Measurements from ENCODE around the gene TM9SF3.

The TM9SF3 gene

GRCh38 chr10:96586419-96587263, at the start of gene TM9SF3:
Gene TM9SF3, minus strand, starts transcription at chr10:96587012. Its CDS starts 177 bp downstream, at chr10:96586835.
- H3K36me3 ChIP-seq (ENCODE audit: insufficient read depth, low read length), result no peaks in the 10 kb centered on the region
- peak within 1 kb of the TSS; percentile 94 for H3K9ac ChIP-seq (ENCODE audit: insufficient read length)
- H3K4me3 ChIP-seq, result peak within 1 kb of the TSS; percentile 87
- H3K27ac ChIP-seq, result peak within 1 kb of the TSS; percentile 87
- TF ChIP-seq EZH2 (IDR thresholded peaks at IDR 0.05) (no peak), FOXP2 (optimal IDR thresholded peaks at IDR 0.05; ENCODE audit: control extremely low read depth, extremely low read length, insufficient read depth) (no peak), POLR2AphosphoS5 (IDR thresholded peaks at IDR 0.05; ENCODE audit: borderline replicate concordance, low read depth, low read length) (no peak; the same call in 1 of the 2 replicates)
- no peaks in the 10 kb centered on the region for H3K9me3 ChIP-seq (ENCODE audit: low read depth, low read length)
- no peak for DNase-seq (ENCODE audit: low read depth, low spot score)

- Histone ChIP-seq H3K9ac (ENCODE audit: insufficient read length) (no peak overlapping the region), H3K9me3 (ENCODE audit: low read depth, low read length) (no peaks in the 10 kb centered on the region), H3K4me3 (no peak overlapping the region), H3K36me3 (ENCODE audit: insufficient read depth, low read length) (no peaks in the 10 kb centered on the region), H3K27ac (no peak overlapping the region)
- TF ChIP-seq FOXP2 (optimal IDR thresholded peaks at IDR 0.05; ENCODE audit: control extremely low read depth, extremely low read length, insufficient read depth), result no peak
- TF ChIP-seq POLR2AphosphoS5 (IDR thresholded peaks at IDR 0.05; ENCODE audit: borderline replicate concordance, low read depth, low read length), result no peak
- TF ChIP-seq EZH2 (IDR thresholded peaks at IDR 0.05), result no peak
- no peak for DNase-seq (ENCODE audit: low read depth, low spot score)
Measured at GRCh38 chr10:96636551-96636950, 49.7 kb upstream of the TM9SF3 start.

- TF ChIP-seq EZH2 (IDR thresholded peaks at IDR 0.05) (no peak), FOXP2 (optimal IDR thresholded peaks at IDR 0.05; ENCODE audit: control extremely low read depth, extremely low read length, insufficient read depth) (no peak), POLR2AphosphoS5 (IDR thresholded peaks at IDR 0.05; ENCODE audit: borderline replicate concordance, low read depth, low read length) (no peak)
- no peaks in the 10 kb centered on the region for H3K36me3 ChIP-seq (ENCODE audit: insufficient read depth, low read length)
- no peak for DNase-seq (ENCODE audit: low read depth, low spot score)
- H3K4me3 ChIP-seq, result no peak overlapping the region
- H3K9me3 ChIP-seq (ENCODE audit: low read depth, low read length), result no peaks in the 10 kb centered on the region
- no peak overlapping the region for H3K27ac ChIP-seq
- no peak overlapping the region for H3K9ac ChIP-seq (ENCODE audit: insufficient read length)
Measured at GRCh38 chr10:96632974-96633710, 46.3 kb upstream of the TM9SF3 start.

GRCh38 chr10:96627292-96627691, 40.5 kb upstream of the TM9SF3 start:
- no peak for DNase-seq (ENCODE audit: low read depth, low spot score)
- Histone ChIP-seq H3K9ac (ENCODE audit: insufficient read length) (no peak overlapping the region), H3K36me3 (ENCODE audit: insufficient read depth, low read length) (no peaks in the 10 kb centered on the region), H3K4me3 (no peak overlapping the region), H3K9me3 (ENCODE audit: low read depth, low read length) (no peaks in the 10 kb centered on the region), H3K27ac (no peak overlapping the region)
- TF ChIP-seq POLR2AphosphoS5 (IDR thresholded peaks at IDR 0.05; ENCODE audit: borderline replicate concordance, low read depth, low read length) (no peak), FOXP2 (optimal IDR thresholded peaks at IDR 0.05; ENCODE audit: control extremely low read depth, extremely low read length, insufficient read depth) (no peak), EZH2 (IDR thresholded peaks at IDR 0.05) (no peak)

GRCh38 chr10:96626795-96627194, 40.0 kb upstream of the TM9SF3 start:
- H3K4me3 ChIP-seq, result no peak overlapping the region
- H3K27ac ChIP-seq, result no peak overlapping the region
- TF ChIP-seq POLR2AphosphoS5 (IDR thresholded peaks at IDR 0.05; ENCODE audit: borderline replicate concordance, low read depth, low read length) (no peak), FOXP2 (optimal IDR thresholded peaks at IDR 0.05; ENCODE audit: control extremely low read depth, extremely low read length, insufficient read depth) (no peak), EZH2 (IDR thresholded peaks at IDR 0.05) (no peak)
- no peaks in the 10 kb centered on the region for H3K9me3 ChIP-seq (ENCODE audit: low read depth, low read length)
- H3K9ac ChIP-seq (ENCODE audit: insufficient read length), result no peak overlapping the region
- H3K36me3 ChIP-seq (ENCODE audit: insufficient read depth, low read length), result no peaks in the 10 kb centered on the region
- DNase-seq (ENCODE audit: low read depth, low spot score), result no peak

- DNase-seq (ENCODE audit: low read depth, low spot score), result no peak
- H3K27ac ChIP-seq, result no peak overlapping the region
- H3K9me3 ChIP-seq (ENCODE audit: low read depth, low read length), result no peaks in the 10 kb centered on the region
- TF ChIP-seq FOXP2 (optimal IDR thresholded peaks at IDR 0.05; ENCODE audit: control extremely low read depth, extremely low read length, insufficient read depth) (no peak), POLR2AphosphoS5 (IDR thresholded peaks at IDR 0.05; ENCODE audit: borderline replicate concordance, low read depth, low read length) (no peak), EZH2 (IDR thresholded peaks at IDR 0.05) (no peak)
- no peak overlapping the region for H3K4me3 ChIP-seq
- H3K9ac ChIP-seq (ENCODE audit: insufficient read length), result no peak overlapping the region
- H3K36me3 ChIP-seq (ENCODE audit: insufficient read depth, low read length), result no peaks in the 10 kb centered on the region
Measured at GRCh38 chr10:96625173-96625572, 38.4 kb upstream of the TM9SF3 start.

- no peak for DNase-seq (ENCODE audit: low read depth, low spot score)
- Histone ChIP-seq H3K4me3 (no peak overlapping the region), H3K9me3 (ENCODE audit: low read depth, low read length) (no peaks in the 10 kb centered on the region), H3K36me3 (ENCODE audit: insufficient read depth, low read length) (no peaks in the 10 kb centered on the region), H3K9ac (ENCODE audit: insufficient read length) (no peak overlapping the region), H3K27ac (no peak overlapping the region)
- TF ChIP-seq POLR2AphosphoS5 (IDR thresholded peaks at IDR 0.05; ENCODE audit: borderline replicate concordance, low read depth, low read length), result no peak
- no peak for TF ChIP-seq FOXP2 (optimal IDR thresholded peaks at IDR 0.05; ENCODE audit: control extremely low read depth, extremely low read length, insufficient read depth)
- TF ChIP-seq EZH2 (IDR thresholded peaks at IDR 0.05), result no peak
Measured at GRCh38 chr10:96622013-96622787, 35.4 kb upstream of the TM9SF3 start.

All from SK-N-MC (cell line).